CD4-positive, alpha-beta T cell treated with Interleukin-15 for 4 hours (primary cell): ENCODE measurements around the gene TSHZ2.
"Not testable (repeated sequence)": the region's sequence is repeated elsewhere in the genome, so short reads cannot be mapped to it uniquely, and the experiment has no call there.

Experiments used
- DNase-seq: peaks from one replicate; pipeline ENCODE4 v3.0.0-alpha.2; 2020; ENCODE audit warnings: low spot score

Gene TSHZ2

GRCh38 chr20:53413186-53413631 lies 441.1 kb downstream of the TSHZ2 start:
- peak; percentile 37 for DNase-seq

- not testable (repeated sequence) for DNase-seq
These were observed 441.7 kb downstream of the TSHZ2 start for GRCh38 chr20:53413845-53414244.

GRCh38 chr20:53419693-53420460 lies 447.7 kb downstream of the TSHZ2 start:
- DNase-seq = no peak

- no peak for DNase-seq
These were observed 449.2 kb downstream of the TSHZ2 start for GRCh38 chr20:53421343-53421742.

- DNase-seq = no peak
These were observed 449.9 kb downstream of the TSHZ2 start for GRCh38 chr20:53422039-53422438.

GRCh38 chr20:53423587-53424146 lies 451.5 kb downstream of the TSHZ2 start:
- DNase-seq = no peak

- DNase-seq = no peak
These were observed 453.3 kb downstream of the TSHZ2 start for GRCh38 chr20:53425481-53425880.

GRCh38 chr20:53425941-53426340 lies 453.8 kb downstream of the TSHZ2 start:
- no peak for DNase-seq

GRCh38 chr20:53426766-53427312 lies 454.7 kb downstream of the TSHZ2 start:
- DNase-seq = no peak

GRCh38 chr20:53427951-53428350 lies 455.8 kb downstream of the TSHZ2 start:
- DNase-seq = no peak

GRCh38 chr20:53428588-53428987 lies 456.4 kb downstream of the TSHZ2 start:
- no peak for DNase-seq

- DNase-seq = no peak
These were observed 456.8 kb downstream of the TSHZ2 start for GRCh38 chr20:53428996-53429395.

- DNase-seq = no peak
These were observed 462.5 kb downstream of the TSHZ2 start for GRCh38 chr20:53434662-53435061.

- DNase-seq = not testable (repeated sequence)
These were observed 464.8 kb downstream of the TSHZ2 start for GRCh38 chr20:53436927-53437326.

GRCh38 chr20:53438368-53438767 lies 466.2 kb downstream of the TSHZ2 start:
- DNase-seq = no peak

GRCh38 chr20:53439046-53439445 lies 466.9 kb downstream of the TSHZ2 start:
- no peak for DNase-seq

- no peak for DNase-seq
These were observed 467.5 kb downstream of the TSHZ2 start for GRCh38 chr20:53439616-53440015.

- DNase-seq = no peak
These were observed 472.4 kb downstream of the TSHZ2 start for GRCh38 chr20:53444401-53445149.

- no peak for DNase-seq
These were observed 473.2 kb downstream of the TSHZ2 start for GRCh38 chr20:53445321-53445731.

GRCh38 chr20:53445932-53446331 lies 473.8 kb downstream of the TSHZ2 start:
- no peak for DNase-seq

GRCh38 chr20:53447316-53447715 lies 475.2 kb downstream of the TSHZ2 start:
- no peak for DNase-seq

- no peak for DNase-seq
These were observed 476.3 kb downstream of the TSHZ2 start for GRCh38 chr20:53448426-53448825.

- DNase-seq = no peak
These were observed 476.7 kb downstream of the TSHZ2 start for GRCh38 chr20:53448875-53449274.
